GM19351 (cell line): ENCODE results near the gene NUMBL.
"Not testable (repeated sequence)": the region's sequence is repeated elsewhere in the genome, so short reads cannot be mapped to it uniquely, and the experiment has no call there.

Source experiments
- ATAC-seq: cut with Tn5 transposase; IDR thresholded peaks from one replicate; pipeline ENCODE4 v1.9.1; 2021; ENCODE audit warnings: mild to moderate bottlenecking, moderate library complexity; ENCODE audit not compliant: unreplicated experiment

The NUMBL gene

DNA sequence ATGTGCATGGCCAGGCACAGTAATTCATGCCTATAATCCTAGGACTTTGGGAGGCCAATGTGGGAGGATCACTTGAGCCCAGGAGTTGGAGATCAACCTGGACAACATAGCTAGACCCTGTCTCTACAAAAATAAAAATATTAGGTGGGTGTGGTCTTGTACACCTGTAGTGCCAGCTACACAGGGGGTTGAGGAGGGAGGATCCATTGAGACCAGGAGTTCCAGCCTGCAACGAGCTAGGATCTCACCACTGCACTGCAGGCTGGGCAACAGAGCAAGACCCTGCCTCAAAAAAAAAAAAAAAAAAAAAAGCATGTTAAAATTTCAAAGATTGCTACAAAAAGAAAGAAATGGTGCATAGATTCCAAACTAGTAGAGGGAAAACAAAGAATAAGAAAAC, 52.1 kb downstream of the NUMBL start:
- no peak for ATAC-seq

GRCh38 chr19:40633207-40633606, 57.2 kb downstream of the NUMBL start:
- ATAC-seq, result no peak

GRCh38 chr19:40632311-40633036, 58.0 kb downstream of the NUMBL start:
- no peak for ATAC-seq

GRCh38 chr19:40630571-40631160, 59.8 kb downstream of the NUMBL start:
- ATAC-seq, result no peak

DNA sequence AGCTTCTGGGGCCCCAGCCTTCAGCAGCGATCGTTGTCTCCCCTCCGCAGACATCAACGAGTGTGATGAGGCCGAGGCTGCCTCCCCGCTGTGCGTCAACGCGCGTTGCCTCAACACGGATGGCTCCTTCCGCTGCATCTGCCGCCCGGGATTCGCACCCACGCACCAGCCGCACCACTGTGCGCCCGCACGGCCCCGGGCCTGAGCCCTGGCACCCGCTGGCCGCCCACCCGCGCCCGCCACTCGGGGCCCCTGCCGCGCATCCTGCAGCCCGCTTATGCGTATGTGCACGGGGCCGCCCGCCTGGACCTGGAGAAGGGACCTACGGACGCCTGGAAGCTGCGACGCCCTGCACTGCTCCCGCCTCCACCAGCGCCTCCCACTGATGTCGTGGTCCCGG, 61.1 kb downstream of the NUMBL start:
- ATAC-seq, result no peak

GRCh38 chr19:40627486-40628279, 62.8 kb downstream of the NUMBL start:
- no peak for ATAC-seq

DNA sequence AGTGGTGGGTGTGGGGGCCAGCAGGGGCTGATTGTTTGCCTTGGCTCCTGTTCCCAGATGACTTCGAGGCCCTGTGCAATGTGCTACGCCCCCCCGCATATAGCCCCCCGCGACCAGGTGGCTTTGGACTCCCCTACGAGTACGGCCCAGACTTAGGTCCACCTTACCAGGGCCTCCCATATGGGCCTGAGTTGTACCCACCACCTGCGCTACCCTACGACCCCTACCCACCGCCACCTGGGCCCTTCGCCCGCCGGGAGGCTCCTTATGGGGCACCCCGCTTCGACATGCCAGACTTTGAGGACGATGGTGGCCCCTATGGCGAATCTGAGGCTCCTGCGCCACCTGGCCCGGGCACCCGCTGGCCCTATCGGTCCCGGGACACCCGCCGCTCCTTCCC, 63.5 kb downstream of the NUMBL start:
- no peak for ATAC-seq

GRCh38 chr19:40625406-40626120, 64.9 kb downstream of the NUMBL start:
- no peak for ATAC-seq

DNA sequence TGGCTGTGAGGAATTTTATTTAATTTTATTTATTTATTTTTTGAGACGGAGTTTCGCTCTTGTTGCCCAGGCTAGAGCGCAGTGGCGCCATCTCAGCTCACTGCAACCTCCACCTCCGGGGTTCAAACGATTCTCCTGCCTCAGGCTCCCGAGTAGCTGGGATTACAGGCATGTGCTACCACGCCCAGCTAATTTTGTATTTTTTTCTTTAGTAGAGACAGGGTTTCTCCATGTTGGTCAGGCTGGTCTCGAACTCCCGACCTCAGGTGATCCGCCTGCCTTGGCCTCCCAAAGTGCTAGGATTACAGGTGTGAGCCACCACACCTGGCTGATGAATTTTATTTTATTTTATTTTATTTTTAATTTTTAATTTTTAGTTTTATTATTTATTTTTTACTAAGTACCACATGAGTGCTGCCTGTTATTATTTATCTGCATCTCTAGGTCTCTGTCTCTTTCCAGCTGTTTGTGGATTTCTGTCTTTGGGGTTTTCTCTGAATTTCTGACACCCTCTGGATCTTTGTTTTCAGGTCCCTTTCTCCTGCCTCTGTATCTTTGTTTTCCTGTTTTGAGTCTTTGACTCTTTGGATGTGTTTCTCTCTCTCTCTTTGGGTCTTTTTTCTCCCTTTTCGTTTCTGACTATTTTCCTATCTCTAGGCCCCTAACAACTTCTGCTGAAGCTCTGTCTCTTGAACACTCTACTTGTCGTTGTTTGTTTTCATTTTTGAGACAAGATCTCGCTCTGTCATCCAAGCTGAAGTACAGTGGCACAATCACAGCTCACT, 65.9 kb downstream of the NUMBL start:
- ATAC-seq, result not testable (repeated sequence)

GRCh38 chr19:40623403-40624251, 66.8 kb downstream of the NUMBL start:
- no peak for ATAC-seq

GRCh38 chr19:40622773-40623075, 67.7 kb downstream of the NUMBL start:
- no peak for ATAC-seq

DNA sequence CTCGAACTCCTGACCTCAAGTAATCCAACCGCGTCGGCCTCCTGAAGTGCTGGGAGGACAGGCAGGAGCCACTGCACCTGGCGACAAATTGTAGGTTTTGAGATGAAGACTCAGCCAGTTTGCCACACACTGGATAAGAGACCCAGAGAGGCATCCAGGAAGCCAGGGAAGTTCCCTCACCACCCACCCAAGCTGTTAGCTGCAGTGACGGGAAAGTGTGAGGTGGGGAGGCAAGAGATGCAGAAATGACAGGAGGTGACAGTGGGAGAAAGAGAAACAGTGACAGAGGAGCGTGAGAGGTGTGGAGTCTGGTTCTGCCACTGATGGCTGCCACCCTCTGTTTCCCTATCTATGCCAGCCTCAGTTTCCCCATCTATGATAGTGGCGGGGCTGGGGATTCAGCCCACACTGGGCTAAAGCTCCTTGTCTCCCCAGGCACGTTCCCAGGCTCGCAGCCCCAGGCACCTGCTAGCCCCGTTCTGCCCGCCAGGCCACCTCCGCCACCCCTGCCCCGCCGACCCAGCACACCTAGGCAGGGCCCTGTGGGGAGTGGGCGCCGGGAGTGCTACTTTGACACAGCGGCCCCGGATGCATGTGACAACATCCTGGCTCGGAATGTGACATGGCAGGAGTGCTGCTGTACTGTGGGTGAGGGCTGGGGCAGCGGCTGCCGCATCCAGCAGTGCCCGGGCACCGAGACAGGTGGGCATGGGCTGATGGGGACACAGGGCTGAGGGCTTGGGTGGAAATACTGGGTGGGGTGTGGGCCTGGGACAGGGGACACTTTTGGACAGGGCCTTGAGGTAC, 68.3 kb downstream of the NUMBL start:
- no peak for ATAC-seq

- ATAC-seq, result no peak
Observed at GRCh38 chr19:40621283-40621682, 69.2 kb downstream of the NUMBL start.

GRCh38 chr19:40620161-40620485, 70.3 kb downstream of the NUMBL start:
- no peak for ATAC-seq

DNA sequence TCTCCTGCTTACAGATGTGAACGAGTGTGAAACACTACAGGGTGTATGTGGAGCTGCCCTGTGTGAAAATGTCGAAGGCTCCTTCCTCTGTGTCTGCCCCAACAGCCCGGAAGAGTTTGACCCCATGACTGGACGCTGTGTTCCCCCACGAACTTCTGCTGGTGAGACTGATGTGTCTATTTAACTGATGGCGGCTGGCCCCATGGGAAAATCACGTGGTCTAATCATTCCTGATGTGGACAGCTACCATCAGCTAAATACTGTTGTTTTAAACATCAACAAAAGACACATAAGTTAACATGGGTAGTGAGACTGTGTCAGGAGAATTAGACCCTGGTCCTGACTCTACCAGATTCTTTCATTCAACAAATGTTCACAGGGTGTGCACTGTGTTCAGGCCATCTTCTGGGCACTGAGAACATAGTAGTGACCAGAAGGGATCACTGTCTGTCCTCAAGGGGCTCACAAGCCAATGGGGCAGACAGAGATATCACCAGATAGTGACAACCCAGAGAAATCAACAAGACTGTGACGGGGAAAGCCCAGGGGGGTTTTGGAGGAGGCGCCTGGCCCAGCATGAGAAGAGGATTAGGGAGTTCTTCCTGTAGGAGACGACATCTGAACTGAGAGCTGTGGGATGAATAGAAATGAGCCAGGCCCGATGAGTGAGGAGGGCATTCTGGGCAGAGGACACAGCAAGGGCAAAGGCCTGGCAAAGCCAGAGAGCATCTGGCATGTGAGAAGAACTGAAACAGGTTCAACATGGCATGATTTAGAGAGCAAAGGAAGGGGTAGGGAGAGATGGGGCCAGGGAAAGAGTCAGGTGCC, 70.9 kb downstream of the NUMBL start:
- ATAC-seq, result no peak

- no peak for ATAC-seq
Observed at GRCh38 chr19:40617961-40618360, 72.5 kb downstream of the NUMBL start.

DNA sequence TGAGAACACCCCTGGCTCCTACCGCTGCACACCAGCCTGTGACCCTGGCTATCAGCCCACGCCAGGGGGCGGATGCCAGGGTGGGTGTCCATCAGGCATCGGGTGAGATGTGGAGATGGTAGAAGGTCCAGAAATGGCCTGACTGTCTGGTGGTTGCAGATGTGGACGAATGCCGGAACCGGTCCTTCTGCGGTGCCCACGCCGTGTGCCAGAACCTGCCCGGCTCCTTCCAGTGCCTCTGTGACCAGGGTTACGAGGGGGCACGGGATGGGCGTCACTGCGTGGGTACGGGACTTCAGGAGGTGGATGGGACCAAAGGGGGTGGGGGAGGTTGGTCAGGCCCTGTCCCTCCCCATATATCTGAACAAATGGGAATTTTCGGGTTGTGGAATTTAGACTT, 73.5 kb downstream of the NUMBL start:
- no peak for ATAC-seq

DNA sequence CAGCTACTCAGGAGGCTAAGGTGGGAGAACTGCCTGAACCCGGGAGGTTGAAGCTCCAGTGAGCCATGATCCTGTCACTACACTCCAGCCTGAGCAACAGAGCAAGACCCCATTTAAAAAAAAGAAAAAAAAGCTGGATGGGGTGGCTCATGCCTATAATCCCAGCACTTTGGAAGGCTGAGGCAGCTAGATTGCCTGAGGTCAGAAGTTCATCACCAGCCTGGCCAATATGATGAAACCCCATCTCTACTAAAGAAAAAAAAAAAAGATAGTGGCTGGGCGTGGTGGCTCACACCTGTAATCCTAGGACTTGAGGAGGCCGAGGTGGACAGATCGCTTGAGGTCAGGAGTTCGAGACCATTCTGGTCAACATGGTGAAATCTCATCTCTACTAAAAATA, 74.3 kb downstream of the NUMBL start:
- no peak for ATAC-seq
